Stimulated activated memory B cell treated with anti-CD40 and anti-IgM and Interleukin-4, amounts not matched to agents 10 μg/mL and 1 μg/mL and 100 μg/mL, for 72 hours (primary cell): ENCODE data around the gene ACOT6.
"Not testable (repeated sequence)": the region's sequence is repeated elsewhere in the genome, so short reads cannot be mapped to it uniquely, and the experiment has no call there.

ENCODE experiments used
- ATAC-seq: fragments of 150-1000 bp; cut with Tn5 transposase; 2 replicates; pipeline ENCODE4 v1.10.0; 2021
- H3K27ac Mint-ChIP-seq: one replicate; pipeline ENCODE4 v1.8.0; 2022; ENCODE audit warnings: mild to moderate bottlenecking, mixed read lengths
- H3K27me3 Mint-ChIP-seq: one replicate; pipeline ENCODE4 v1.8.0; 2022; ENCODE audit warnings: mixed read lengths
- H3K36me3 Mint-ChIP-seq: one replicate; pipeline ENCODE4 v1.8.0; 2022; ENCODE audit warnings: mixed read lengths
- H3K4me1 Mint-ChIP-seq: one replicate; pipeline ENCODE4 v1.8.0; 2022; ENCODE audit warnings: mixed read lengths
- H3K4me3 Mint-ChIP-seq: one replicate; pipeline ENCODE4 v1.8.0; 2022; ENCODE audit warnings: mild to moderate bottlenecking, moderate library complexity, mixed read lengths
- H3K9me3 Mint-ChIP-seq: one replicate; pipeline ENCODE4 v1.8.0; 2022; ENCODE audit warnings: mixed read lengths

The ACOT6 gene

DNA sequence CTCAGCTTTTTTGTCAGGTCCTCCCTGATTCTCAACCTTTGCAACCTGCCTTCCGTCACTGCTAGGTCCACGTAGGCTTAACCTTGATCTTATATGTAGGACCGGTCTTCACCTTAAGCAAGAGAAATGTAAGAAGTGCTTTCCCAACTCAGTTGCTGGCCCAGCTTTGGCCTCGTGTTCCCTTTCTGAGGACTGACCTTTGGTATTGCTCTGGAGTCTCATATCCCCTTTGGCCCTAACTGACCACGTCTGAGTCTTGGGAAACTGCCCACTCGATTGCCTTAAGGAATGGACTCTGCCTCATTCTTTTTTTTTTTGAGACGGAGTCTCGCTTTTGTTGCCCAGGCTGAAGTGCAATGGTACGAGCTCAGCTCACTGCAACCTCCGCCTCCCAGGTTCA, 8.0 kb downstream of the ACOT6 start:
- Mint-ChIP-seq H3K27ac (no peak overlapping the region), H3K9me3 (no peaks in the 10 kb centered on the region), H3K36me3 (no peaks in the 10 kb centered on the region), H3K4me3 (no peak overlapping the region), H3K27me3 (no peaks in the 10 kb centered on the region), H3K4me1 (no peaks in the 10 kb centered on the region)
- ATAC-seq = no peak

DNA sequence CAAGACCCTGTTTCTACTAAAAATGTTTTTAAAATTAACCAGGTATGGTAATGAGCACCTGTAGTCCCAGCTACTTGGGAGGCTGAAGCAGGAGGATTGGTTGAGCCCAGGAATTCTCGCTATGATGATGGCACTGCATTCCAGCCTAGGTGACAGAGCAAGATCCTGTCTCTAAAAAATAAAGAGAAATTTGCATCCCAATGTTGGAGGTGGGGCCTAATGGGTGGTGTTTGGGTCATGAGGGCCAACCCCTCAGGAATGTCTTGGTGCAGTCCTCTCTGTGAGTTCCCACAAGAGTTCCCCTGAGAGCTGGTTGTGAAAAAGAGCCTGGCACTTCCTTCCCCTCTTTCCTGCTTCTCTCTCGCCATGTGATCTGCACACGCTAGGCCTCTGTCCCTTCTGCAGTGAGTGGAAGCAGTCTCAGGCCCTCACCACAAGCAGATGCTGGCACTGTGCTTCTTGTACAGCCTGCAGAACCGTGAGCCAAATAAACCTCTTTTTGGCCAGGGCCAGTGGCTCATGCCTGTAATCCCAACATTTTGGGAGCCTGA, 11.3 kb downstream of the ACOT6 start:
- Mint-ChIP-seq H3K36me3 (no peaks in the 10 kb centered on the region), H3K27me3 (no peaks in the 10 kb centered on the region), H3K9me3 (no peaks in the 10 kb centered on the region), H3K4me3 (no peak overlapping the region), H3K4me1 (no peaks in the 10 kb centered on the region), H3K27ac (no peak overlapping the region)
- ATAC-seq = no peak

DNA sequence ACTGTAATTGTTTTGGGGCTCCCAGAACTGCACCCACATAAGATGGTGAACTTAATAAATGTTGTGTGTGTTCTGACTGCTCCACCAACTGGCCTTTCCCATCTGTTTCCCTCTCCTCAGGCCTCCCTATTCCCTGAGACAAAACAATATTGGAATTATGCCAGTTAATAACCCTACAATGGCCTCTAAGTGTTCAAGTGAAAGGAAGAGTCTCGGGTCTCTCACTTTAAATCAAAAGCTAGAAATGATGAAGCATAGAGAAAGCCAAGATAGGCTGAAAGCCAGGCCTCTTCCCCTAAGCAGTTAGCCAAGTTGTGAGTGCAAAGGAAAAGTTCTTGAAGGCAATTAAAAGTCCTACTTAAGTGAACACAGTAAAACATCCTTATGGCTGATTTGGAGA, 13.4 kb downstream of the ACOT6 start:
- H3K27ac Mint-ChIP-seq = no peak overlapping the region
- H3K36me3 Mint-ChIP-seq = no peaks in the 10 kb centered on the region
- no peaks in the 10 kb centered on the region for H3K27me3 Mint-ChIP-seq
- H3K4me3 Mint-ChIP-seq = no peak overlapping the region
- no peaks in the 10 kb centered on the region for H3K9me3 Mint-ChIP-seq
- no peak for ATAC-seq
- no peaks in the 10 kb centered on the region for H3K4me1 Mint-ChIP-seq

DNA sequence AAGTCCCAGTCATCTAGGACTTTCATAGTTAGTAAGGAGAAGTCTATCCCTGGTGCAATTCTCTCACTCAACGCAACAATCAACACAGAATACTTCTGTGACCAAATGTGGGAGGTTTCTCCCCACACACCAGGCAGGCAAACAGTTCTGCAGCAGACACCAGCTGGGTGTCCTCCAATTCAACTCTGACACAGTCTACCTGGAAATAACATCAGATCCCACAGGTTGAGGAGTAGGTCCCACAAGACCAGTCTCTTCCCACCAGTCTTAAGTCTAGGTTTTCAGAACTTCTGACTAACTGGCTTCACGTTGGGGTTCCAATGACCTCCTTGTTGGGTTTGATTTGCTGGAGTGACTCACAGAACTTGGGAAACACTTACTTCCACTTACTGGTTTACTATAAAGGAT, 14.8 kb downstream of the ACOT6 start:
- H3K27ac Mint-ChIP-seq = no peak overlapping the region
- ATAC-seq = no peak
- no peaks in the 10 kb centered on the region for H3K9me3 Mint-ChIP-seq
- H3K27me3 Mint-ChIP-seq = no peaks in the 10 kb centered on the region
- no peak overlapping the region for H3K4me3 Mint-ChIP-seq
- H3K4me1 Mint-ChIP-seq = no peaks in the 10 kb centered on the region
- H3K36me3 Mint-ChIP-seq = no peaks in the 10 kb centered on the region

DNA sequence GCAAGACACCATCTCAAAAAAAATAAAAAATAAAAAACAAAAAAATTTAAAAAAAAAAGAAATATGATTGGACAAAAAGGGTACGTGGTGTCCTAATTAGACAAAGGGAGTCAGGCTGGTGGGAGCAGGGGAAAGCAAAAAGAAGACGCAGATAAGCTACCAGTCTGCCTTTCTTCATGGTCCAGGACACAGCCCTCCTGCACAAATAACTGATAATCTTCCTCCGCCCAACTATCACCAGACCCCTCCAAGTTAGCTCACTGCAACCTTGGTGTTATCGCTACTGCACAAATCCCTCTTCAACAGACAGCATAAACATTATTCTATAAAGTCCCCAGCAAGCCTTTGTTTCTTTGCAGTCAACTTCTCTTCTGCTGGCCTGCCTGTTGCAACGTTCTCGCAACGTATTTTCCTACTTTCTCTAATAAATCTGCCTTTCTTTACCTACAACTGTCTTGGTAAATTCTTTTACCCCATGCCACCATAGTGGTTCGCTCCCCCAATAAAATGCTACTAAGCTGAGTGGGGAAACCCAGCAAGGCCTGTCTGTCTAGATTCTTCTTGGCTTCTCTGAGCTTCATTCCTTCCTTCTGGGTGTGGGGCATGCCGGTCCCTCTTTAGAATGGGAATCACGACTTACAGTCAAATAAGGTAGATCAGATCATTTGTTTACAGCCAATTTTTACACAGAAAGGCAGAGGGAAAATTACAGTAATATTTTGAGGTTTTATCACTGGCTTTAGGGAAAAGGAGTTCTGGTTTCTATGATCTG, 17.9 kb downstream of the ACOT6 start:
- peaks cover 16% of the 10 kb centered on the region for H3K4me1 Mint-ChIP-seq
- no peaks in the 10 kb centered on the region for H3K27me3 Mint-ChIP-seq
- no peak overlapping the region for H3K4me3 Mint-ChIP-seq
- H3K27ac Mint-ChIP-seq = no peak overlapping the region
- no peaks in the 10 kb centered on the region for H3K36me3 Mint-ChIP-seq
- no peak for ATAC-seq
- no peaks in the 10 kb centered on the region for H3K9me3 Mint-ChIP-seq

- H3K4me1 Mint-ChIP-seq = peaks cover 16% of the 10 kb centered on the region
- H3K27ac Mint-ChIP-seq = peak overlapping the region; percentile 86
- peak; percentile 90 for ATAC-seq
- H3K27me3 Mint-ChIP-seq = no peaks in the 10 kb centered on the region
- no peaks in the 10 kb centered on the region for H3K9me3 Mint-ChIP-seq
- peak overlapping the region; percentile 80 for H3K4me3 Mint-ChIP-seq
- no peaks in the 10 kb centered on the region for H3K36me3 Mint-ChIP-seq
These were observed 21.0 kb downstream of the ACOT6 start for GRCh38 chr14:73633116-73634010.

DNA sequence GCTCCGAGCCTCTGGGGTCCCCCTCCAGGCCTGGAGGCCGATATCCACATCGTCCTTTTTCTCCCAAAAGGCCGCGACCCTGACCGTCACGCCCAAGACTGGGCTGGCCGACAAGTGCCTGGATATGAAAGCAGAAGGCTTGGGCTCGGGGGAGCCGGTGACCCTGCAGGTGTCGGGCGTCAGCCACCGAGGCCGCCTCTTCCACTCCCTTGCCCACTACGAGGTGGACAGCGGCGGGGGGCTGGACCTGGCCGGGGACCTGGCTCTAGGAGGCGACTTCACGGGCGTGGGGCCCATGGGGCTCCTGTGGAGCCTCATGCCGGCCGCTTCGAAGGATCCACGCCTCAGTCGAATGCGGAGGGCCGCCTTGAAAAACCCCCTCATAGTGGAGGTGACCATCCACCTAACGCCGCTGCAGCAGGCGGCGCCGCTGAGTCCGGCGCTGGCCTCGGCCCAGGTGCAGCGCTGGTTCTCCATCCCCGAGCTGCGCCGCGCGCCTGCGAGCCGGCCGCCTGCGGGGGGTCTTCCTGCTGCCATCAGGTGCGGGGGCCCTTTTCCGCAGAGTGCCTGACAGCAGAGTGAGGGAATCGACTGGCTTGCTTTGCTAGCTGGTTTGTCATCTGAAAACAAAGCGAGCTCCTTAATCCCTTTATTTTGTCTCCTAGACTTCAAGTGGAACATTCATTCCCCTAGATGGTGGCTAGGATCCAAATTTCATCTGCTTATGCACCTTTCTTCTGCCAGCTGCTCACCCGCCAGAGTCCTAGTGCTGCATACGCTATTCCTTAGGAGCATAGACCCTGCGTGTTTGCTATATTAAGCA, 21.9 kb downstream of the ACOT6 start:
- Mint-ChIP-seq H3K36me3 (no peaks in the 10 kb centered on the region), H3K4me1 (peaks cover 16% of the 10 kb centered on the region), H3K27me3 (no peaks in the 10 kb centered on the region), H3K27ac (peak overlapping the region; percentile 86), H3K9me3 (no peaks in the 10 kb centered on the region), H3K4me3 (peak overlapping the region; percentile 80)
- ATAC-seq = peak; percentile 52

GRCh38 chr14:73636355-73636754, 24.0 kb downstream of the ACOT6 start:
- not testable (repeated sequence) for H3K4me3 Mint-ChIP-seq, H3K27me3 Mint-ChIP-seq, H3K27ac Mint-ChIP-seq, H3K36me3 Mint-ChIP-seq, H3K9me3 Mint-ChIP-seq, ATAC-seq
- H3K4me1 Mint-ChIP-seq = peaks cover 16% of the 10 kb centered on the region

DNA sequence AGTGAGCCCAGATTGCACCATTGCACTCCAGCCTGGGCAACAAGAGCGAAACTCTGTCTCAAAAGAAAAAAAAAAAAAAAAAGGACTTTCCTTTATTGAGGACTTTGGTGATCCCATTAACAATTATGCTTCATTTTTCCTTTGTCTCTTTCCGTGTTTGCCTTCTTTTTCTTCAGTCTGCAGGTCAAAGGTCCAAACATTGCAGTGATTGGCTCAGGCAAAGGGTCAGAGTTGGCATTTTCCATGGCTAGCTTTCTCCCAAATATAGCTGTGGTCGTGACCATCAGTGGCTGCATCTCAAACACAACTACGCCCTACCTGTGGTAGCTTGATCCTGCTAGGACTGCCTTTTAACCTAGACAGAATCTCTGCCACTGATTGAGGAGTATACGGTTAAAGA, 25.5 kb downstream of the ACOT6 start:
- ATAC-seq = no peak
- H3K27ac Mint-ChIP-seq = no peak overlapping the region

DNA sequence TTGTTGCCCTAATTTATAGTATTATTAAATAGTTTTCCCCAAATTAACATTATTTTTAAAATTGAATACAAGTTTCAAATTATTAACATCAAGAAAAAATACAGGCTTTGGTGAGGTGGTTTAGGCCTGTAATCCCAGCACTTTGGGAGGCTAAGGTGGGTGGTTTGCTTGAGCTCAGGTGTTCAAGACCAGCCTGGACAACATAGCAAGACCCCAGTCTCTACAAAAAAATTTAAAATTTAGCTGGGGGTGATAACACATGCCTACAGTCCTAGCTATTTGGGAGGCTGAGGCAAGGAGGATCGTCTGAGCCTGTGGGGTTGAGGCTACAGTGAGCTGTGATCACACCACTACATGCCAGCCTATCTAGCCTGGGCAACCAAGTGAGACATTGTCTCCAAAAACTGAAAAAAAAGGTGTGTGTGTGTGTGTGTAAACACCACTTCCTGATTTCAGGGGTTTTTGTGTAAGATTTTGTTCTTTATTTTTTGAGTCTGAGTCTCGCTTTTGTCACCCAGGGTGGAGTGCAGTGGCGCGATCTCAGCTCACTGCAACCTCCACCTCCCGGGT, 28.6 kb downstream of the ACOT6 start:
- ATAC-seq = no peak
- H3K4me1 Mint-ChIP-seq = peaks cover 16% of the 10 kb centered on the region
- no peaks in the 10 kb centered on the region for H3K9me3 Mint-ChIP-seq
- H3K36me3 Mint-ChIP-seq = no peaks in the 10 kb centered on the region
- H3K27ac Mint-ChIP-seq = no peak overlapping the region
- H3K4me3 Mint-ChIP-seq = no peak overlapping the region
- no peaks in the 10 kb centered on the region for H3K27me3 Mint-ChIP-seq

More for the DNA sequence above, 25.5 kb downstream of the ACOT6 start:
- H3K9me3 Mint-ChIP-seq = no peaks in the 10 kb centered on the region
- peaks cover 16% of the 10 kb centered on the region for H3K4me1 Mint-ChIP-seq
- no peaks in the 10 kb centered on the region for H3K36me3 Mint-ChIP-seq
- no peak overlapping the region for H3K4me3 Mint-ChIP-seq
- H3K27me3 Mint-ChIP-seq = no peaks in the 10 kb centered on the region

GRCh38 chr14:73644531-73645247, 32.4 kb downstream of the ACOT6 start, which contains the start of gene DNAL1:
Gene DNAL1, plus strand, starts transcription at chr14:73644986. Its CDS starts 54 bp downstream, at chr14:73645040.
- no peaks in the 10 kb centered on the region for H3K9me3 Mint-ChIP-seq
- peaks cover 16% of the 10 kb centered on the region for H3K4me1 Mint-ChIP-seq
- H3K4me3 Mint-ChIP-seq = peak within 1 kb of the TSS; percentile 94
- peak within 1 kb of the TSS; percentile 82 for H3K27ac Mint-ChIP-seq
- H3K36me3 Mint-ChIP-seq = no peaks in the 10 kb centered on the region
- no peaks in the 10 kb centered on the region for H3K27me3 Mint-ChIP-seq
- peak; percentile 99 for ATAC-seq

- no peaks in the 10 kb centered on the region for H3K9me3 Mint-ChIP-seq
These were observed 32.9 kb downstream of the ACOT6 start for GRCh38 chr14:73645248-73645610.

GRCh38 chr14:73651005-73651404, 38.7 kb downstream of the ACOT6 start:
- no peak overlapping the region for H3K27ac Mint-ChIP-seq
- H3K36me3 Mint-ChIP-seq = peaks cover 24% of the 10 kb centered on the region

More at GRCh38 chr14:73645248-73645610, 32.9 kb downstream of the ACOT6 start:
- Mint-ChIP-seq H3K4me3 (peak overlapping the region; percentile 94), H3K36me3 (no peaks in the 10 kb centered on the region), H3K4me1 (peaks cover 16% of the 10 kb centered on the region), H3K27me3 (no peaks in the 10 kb centered on the region), H3K27ac (peak overlapping the region; percentile 82)
- no peak for ATAC-seq

GRCh38 chr14:73655851-73656250, 43.5 kb downstream of the ACOT6 start:
- H3K27ac Mint-ChIP-seq = no peak overlapping the region
- no peaks in the 10 kb centered on the region for H3K4me1 Mint-ChIP-seq

More at GRCh38 chr14:73651005-73651404, 38.7 kb downstream of the ACOT6 start:
- no peak overlapping the region for H3K4me3 Mint-ChIP-seq
- H3K27me3 Mint-ChIP-seq = no peaks in the 10 kb centered on the region
- no peaks in the 10 kb centered on the region for H3K9me3 Mint-ChIP-seq
- no peak for ATAC-seq
- no peaks in the 10 kb centered on the region for H3K4me1 Mint-ChIP-seq

More at GRCh38 chr14:73655851-73656250, 43.5 kb downstream of the ACOT6 start:
- Mint-ChIP-seq H3K36me3 (peaks cover 31% of the 10 kb centered on the region), H3K9me3 (no peaks in the 10 kb centered on the region), H3K27me3 (no peaks in the 10 kb centered on the region), H3K4me3 (no peak overlapping the region)
- ATAC-seq = no peak
